HG03442 (cell line): ENCODE data around the gene WSCD2.

ENCODE experiments used
- ATAC-seq: cut with Tn5 transposase; IDR thresholded peaks from one replicate; pipeline ENCODE4 v1.9.1; 2021; ENCODE audit warnings: mild to moderate bottlenecking, moderate library complexity; ENCODE audit not compliant: unreplicated experiment

The WSCD2 gene

GRCh38 chr12:108297895-108298760 lies 169.0 kb downstream of the WSCD2 start:
- ATAC-seq: no peak

GRCh38 chr12:108298761-108299275 lies 169.7 kb downstream of the WSCD2 start:
- ATAC-seq: no peak

GRCh38 chr12:108299516-108299915 lies 170.4 kb downstream of the WSCD2 start:
- ATAC-seq: no peak
